GM21825 (cell line): ENCODE measurements around the gene TOR1AIP2.
"Not testable (repeated sequence)": the region's sequence is repeated elsewhere in the genome, so short reads cannot be mapped to it uniquely, and the experiment has no call there.

Experiments used
- ATAC-seq: cut with Tn5 transposase; IDR thresholded peaks from one replicate; pipeline ENCODE4 v1.9.1; 2021; ENCODE audit warnings: mild to moderate bottlenecking, moderate library complexity; ENCODE audit not compliant: unreplicated experiment

The TOR1AIP2 gene

GRCh38 chr1:179808503-179808902 lies 69.1 kb downstream of the TOR1AIP2 start:
- no peak for ATAC-seq

DNA sequence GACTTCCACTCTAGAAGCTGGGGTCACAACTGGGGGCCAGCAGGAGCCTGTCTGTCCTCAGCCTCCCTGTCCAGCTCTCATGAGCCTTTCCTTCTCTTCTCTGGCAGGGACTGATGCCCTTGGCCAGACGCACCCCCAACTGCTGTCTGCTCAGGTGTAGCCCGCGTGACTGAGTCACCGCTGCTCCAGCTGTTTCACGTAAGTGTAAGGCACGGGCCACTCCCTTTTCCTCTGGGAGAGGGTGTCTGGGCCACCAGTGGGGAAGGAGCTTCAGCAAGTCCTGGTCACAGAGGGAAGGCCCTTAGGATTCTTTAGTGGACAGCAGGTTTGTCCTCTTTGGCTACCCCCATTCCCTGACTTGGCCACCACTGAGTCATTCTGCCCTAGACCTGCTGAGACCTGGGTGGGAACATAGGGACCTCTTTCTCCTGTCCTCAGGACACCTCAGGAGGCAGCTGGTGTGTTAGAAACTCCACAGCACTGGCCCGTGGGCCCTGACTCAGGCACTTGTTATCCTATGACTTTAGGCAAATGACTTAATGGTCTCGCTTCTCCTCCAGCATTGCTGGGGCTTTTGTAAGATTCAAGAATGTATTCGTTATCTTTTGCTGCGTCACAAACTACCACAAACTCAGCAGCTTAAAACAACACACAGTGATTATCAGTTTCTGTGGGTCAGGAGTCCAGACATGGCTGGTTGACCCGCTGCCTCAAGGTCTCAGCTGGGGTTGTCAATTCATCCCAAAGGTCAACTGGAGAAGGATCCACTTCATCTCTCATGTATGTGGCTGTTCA lies 69.7 kb downstream of the TOR1AIP2 start:
- ATAC-seq, result no peak

GRCh38 chr1:179807291-179807690 lies 70.3 kb downstream of the TOR1AIP2 start:
- no peak for ATAC-seq

DNA sequence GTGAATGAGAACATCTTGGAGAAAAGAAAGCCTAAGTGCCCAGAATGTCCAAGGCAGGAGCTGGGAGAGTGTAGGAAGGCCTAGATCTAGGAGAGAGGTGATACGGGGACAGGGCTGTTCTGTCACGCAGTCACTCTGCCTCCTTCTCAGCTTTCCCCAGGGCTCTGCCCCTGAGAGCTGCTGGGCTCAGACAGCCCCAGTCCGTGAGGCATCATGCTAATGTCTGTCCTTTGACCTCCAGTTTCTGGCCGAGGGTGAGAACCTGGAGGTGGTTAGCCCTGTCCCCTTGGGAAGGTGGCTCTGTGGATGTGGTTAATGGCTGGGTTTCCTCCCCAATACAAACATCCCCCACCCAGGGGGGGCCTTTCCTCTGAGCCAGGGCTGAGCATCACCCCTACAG lies 71.3 kb downstream of the TOR1AIP2 start:
- ATAC-seq, result no peak

DNA sequence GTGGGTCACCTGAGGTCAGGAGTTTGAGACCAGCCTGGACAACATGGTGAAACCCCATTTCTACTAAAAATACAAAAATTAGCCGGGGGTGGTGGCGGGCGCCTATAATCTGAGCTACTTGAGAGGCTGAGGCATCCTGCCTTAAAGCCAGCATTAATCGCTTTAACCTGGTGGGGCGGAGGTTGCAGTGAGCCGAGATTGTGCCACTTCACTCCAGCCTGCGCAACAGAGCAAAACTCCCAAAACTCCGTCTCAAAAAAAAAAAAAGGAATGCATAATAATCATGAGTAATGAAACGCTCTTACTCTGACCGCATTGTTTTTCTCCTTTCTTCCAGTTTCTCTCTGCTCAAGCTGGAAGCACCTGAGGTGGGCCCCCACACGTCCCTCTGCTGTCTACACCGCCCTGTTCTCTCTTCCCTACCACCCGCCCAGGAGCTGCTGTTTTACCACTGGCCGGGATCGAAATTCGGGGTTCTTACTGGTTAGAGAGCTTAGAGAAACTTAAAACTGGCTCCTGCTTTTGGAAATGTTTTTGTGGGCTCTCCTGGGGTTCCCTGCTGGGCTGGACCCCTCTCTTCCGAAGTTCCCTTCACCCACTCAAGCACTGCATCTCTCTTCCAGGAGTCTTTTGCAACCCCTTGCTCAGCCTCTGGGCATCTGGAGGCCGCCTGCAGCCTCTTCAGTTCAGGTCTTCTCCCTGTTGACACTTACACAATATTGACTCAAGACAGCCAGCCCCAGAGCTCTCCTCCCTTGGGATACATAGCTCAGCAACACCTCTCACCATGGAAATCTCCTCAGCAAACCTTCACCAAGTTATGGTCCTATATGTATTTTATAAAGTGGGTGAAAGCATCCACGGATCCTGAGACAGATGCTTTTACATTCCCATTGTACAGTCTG lies 72.1 kb downstream of the TOR1AIP2 start:
- no peak for ATAC-seq

GRCh38 chr1:179804417-179804816 lies 73.2 kb downstream of the TOR1AIP2 start:
- ATAC-seq, result not testable (repeated sequence)

DNA sequence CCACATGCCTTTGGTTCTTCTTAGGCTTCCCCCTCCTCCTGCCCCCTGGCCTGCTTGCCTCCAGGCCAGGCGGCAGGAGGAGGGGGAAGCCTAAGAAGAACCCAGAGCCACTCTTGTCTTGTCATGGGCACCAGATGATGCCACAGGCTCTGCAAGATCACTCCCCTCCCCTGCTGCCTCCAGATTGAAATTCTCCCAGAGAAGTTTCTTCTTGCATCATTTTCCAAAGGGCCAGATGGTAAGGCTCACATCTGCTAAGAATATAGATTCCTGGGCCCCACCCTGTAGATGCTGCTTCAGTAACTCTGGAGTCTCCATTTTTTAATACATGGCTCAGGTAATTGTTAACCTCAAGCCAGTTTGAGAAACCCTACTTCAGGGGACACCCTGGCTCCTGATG lies 73.7 kb downstream of the TOR1AIP2 start:
- ATAC-seq, result no peak

- no peak for ATAC-seq
Measured at GRCh38 chr1:179803104-179803503, 74.5 kb downstream of the TOR1AIP2 start.

DNA sequence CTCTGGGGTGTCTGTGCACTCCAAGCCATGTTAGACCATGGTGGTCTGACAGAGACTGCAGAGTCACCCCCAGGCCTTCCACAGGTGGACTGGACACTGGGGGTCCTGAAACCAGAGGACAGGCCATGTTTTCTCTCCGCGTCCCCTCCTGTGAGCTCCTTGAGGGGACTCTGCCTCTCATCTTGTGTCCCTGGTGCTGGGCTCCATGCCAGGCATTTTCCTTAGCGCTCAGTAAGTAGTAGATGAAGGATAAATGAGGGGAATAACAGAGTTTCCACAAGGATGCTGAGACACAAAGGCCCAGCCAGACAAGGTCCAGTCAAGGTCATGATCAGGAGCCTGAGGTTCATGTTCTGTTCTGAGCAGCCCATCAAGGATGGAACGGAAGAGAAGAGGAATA lies 77.1 kb downstream of the TOR1AIP2 start:
- ATAC-seq, result no peak

GRCh38 chr1:179798864-179799516 lies 78.6 kb downstream of the TOR1AIP2 start:
- ATAC-seq, result no peak

GRCh38 chr1:179798213-179798863 lies 79.3 kb downstream of the TOR1AIP2 start:
- ATAC-seq, result no peak

DNA sequence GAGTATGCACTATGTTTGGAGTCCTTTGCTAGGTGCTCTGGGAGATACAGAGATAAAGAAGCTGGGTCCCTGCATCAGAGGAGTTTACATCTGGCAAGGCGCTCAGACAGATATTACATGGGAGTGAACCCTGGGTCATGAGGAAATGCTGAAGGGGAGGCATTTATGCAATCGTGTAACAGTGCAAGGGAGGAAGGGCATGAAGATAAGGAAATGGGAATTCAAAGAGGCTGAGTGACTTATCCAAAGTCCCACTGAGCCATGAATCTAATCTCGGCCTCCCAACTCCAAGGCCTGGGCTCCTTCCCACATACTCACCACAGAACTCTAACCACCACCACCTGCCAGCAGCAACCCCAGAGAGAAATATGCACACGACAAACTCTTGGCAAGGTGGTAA lies 82.9 kb downstream of the TOR1AIP2 start:
- ATAC-seq, result no peak

GRCh38 chr1:179794146-179794545 lies 83.5 kb downstream of the TOR1AIP2 start:
- ATAC-seq, result no peak

DNA sequence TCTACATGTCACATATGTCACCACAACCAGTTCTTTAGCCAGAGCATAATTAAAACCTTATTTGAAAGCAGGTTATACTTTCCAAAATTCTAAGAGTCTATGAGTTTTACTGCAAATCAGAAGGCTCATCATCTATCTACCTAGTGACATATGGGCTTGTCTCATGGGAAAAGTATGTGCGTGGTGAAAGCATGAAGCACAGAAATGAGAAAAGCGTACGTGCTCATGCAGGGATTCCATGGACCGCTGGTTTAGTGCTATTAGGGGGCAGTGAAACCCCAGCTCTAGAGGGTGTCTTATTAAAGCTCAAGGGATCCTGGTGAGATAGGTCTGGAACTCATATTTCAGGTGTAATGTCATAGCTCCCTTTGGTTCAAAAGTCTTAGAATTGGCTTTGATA lies 84.3 kb downstream of the TOR1AIP2 start:
- ATAC-seq, result no peak
